Liver (tissue), 9 donors: ENCODE measurements around the gene SEPTIN3. TPM values are rescaled to one million over a fixed set of nuclear protein-coding genes. Genes with fewer than 3 reads are reported as not detected.

Experiments
- DNase-seq: peaks from one replicate; pipeline ENCODE4 v3.0.0-alpha.2; 2017; ENCODE audit warnings: low spot score
- H3K27ac ChIP-seq, 2 donors: one replicate each; pipeline ENCODE4 v1.7.0; 2013; ENCODE audit warnings: inconsistent platforms in 2 of 2, low read length in 2 of 2, control low read depth in 1 of 2, low read depth in 1 of 2, mild to moderate bottlenecking in 1 of 2
- H3K27me3 ChIP-seq, 4 donors: one replicate each; pipeline versions ENCODE4 v1.6.1 to v1.7.0; 2013; ENCODE audit warnings: low read length in 3 of 4, inconsistent platforms in 1 of 4, mild to moderate bottlenecking in 1 of 4, moderate library complexity in 1 of 4; ENCODE audit not compliant: control insufficient read depth in 4 of 4, insufficient read depth in 4 of 4
- H3K36me3 ChIP-seq, 4 donors: one replicate each; pipeline versions ENCODE4 v1.6.1 to v1.7.0; 2013; ENCODE audit warnings: low read length in 3 of 4, mild to moderate bottlenecking in 3 of 4, low read depth in 1 of 4, moderate library complexity in 1 of 4; ENCODE audit not compliant: control insufficient read depth in 4 of 4, insufficient read depth in 3 of 4
- H3K4me1 ChIP-seq, 4 donors: one replicate each; pipeline versions ENCODE4 v1.6.1 to v1.7.0; 2013; ENCODE audit warnings: low read length in 3 of 4, mild to moderate bottlenecking in 3 of 4, moderate library complexity in 1 of 4; ENCODE audit not compliant: control insufficient read depth in 4 of 4, insufficient read depth in 4 of 4
- H3K4me3 ChIP-seq, 3 donors: one replicate each; pipeline versions ENCODE4 v1.6.1 to v1.7.0; 2013; ENCODE audit warnings: low read length in 3 of 3, control low read depth in 1 of 3, low read depth in 1 of 3, mild to moderate bottlenecking in 1 of 3
- H3K9ac ChIP-seq, 2 donors: one replicate each; pipeline ENCODE4 v1.7.0; 2013; ENCODE audit warnings: low read length in 2 of 2, mild to moderate bottlenecking in 2 of 2, moderate library complexity in 2 of 2, control low read depth in 1 of 2, low read depth in 1 of 2
- H3K9me3 ChIP-seq, 4 donors: one replicate each; pipeline versions ENCODE4 v1.6.1 to v1.7.0; 2013; ENCODE audit warnings: low read length in 3 of 4; ENCODE audit not compliant: control insufficient read depth in 4 of 4
- ATF3 ChIP-seq: IDR thresholded peaks from 2 replicates; pipeline ENCODE4 v1.6.1; 2016; ENCODE audit warnings: antibody characterized with exemption
- CTCF ChIP-seq: fragments of 150-350 bp; IDR thresholded peaks from 2 replicates; pipeline ENCODE4 v1.5.1; 2017; ENCODE audit warnings: improper control_type of control experiment, low read depth, low read length; ENCODE audit not compliant: missing input control
- EGR1 ChIP-seq, 2 donors: IDR thresholded peaks; 2 replicates each; pipeline ENCODE4 v1.6.1; 2016 to 2018; ENCODE audit warnings: antibody characterized with exemption in 2 of 2, low read depth in 2 of 2
- FOXA1 ChIP-seq: IDR thresholded peaks from 2 replicates; pipeline ENCODE4 v1.6.1; 2016; ENCODE audit warnings: antibody characterized with exemption
- FOXA2 ChIP-seq: IDR thresholded peaks from 2 replicates; pipeline ENCODE4 v1.6.1; 2016; ENCODE audit warnings: antibody characterized with exemption
- GABPA ChIP-seq, 2 donors: IDR thresholded peaks in 1 of 2; conservative IDR thresholded peaks in 1 of 2; 2 replicates each; pipeline ENCODE4 v1.6.1; 2016; ENCODE audit warnings: antibody characterized with exemption in 2 of 2, mild to moderate bottlenecking in 1 of 2, moderate library complexity in 1 of 2
- HNF4A ChIP-seq, 2 donors: conservative IDR thresholded peaks; 2 replicates each; pipeline ENCODE4 v1.6.1; 2016; ENCODE audit warnings: antibody characterized with exemption in 2 of 2, mild to moderate bottlenecking in 2 of 2
- HNF4G ChIP-seq: IDR thresholded peaks from 2 replicates; pipeline ENCODE4 v1.6.1; 2016; ENCODE audit warnings: antibody characterized with exemption
- JUND ChIP-seq, 2 donors: IDR thresholded peaks; 2 replicates each; pipeline ENCODE4 v1.6.1; 2016; ENCODE audit warnings: antibody characterized with exemption in 2 of 2
- MAX ChIP-seq: IDR thresholded peaks from 2 replicates; pipeline ENCODE4 v1.6.1; 2016; ENCODE audit warnings: antibody characterized with exemption
- NR2F2 ChIP-seq: IDR thresholded peaks from 2 replicates; pipeline ENCODE4 v1.6.1; 2016; ENCODE audit warnings: antibody characterized with exemption
- RAD21 ChIP-seq, 2 donors: IDR thresholded peaks; 2 replicates each; pipeline ENCODE4 v1.6.1; 2016; ENCODE audit warnings: antibody characterized with exemption in 2 of 2, mild to moderate bottlenecking in 2 of 2
- REST ChIP-seq: IDR thresholded peaks from 2 replicates; pipeline ENCODE4 v1.6.1; 2016; ENCODE audit warnings: antibody characterized with exemption, mild to moderate bottlenecking
- RXRA ChIP-seq, 2 donors: IDR thresholded peaks; 2 replicates each; pipeline ENCODE4 v1.6.1; 2017 to 2018; ENCODE audit warnings: antibody characterized with exemption in 2 of 2, mild to moderate bottlenecking in 1 of 2
- SP1 ChIP-seq: IDR thresholded peaks from 2 replicates; pipeline ENCODE4 v1.6.1; 2018; ENCODE audit warnings: antibody characterized with exemption, mild to moderate bottlenecking
- TAF1 ChIP-seq: conservative IDR thresholded peaks from 2 replicates; pipeline ENCODE4 v1.6.1; 2016; ENCODE audit warnings: antibody characterized with exemption, mild to moderate bottlenecking
- YY1 ChIP-seq: IDR thresholded peaks from 2 replicates; pipeline ENCODE4 v1.6.1; 2016; ENCODE audit warnings: antibody characterized with exemption, mild to moderate bottlenecking
- WGBS: extraction: QIAGEN DNeasy Blood & Tissue Kit; methylation state at CpG from one replicate; pipeline ENCODE4 v1.1.7; 2013; 5-methylcytosine and 5-hydroxymethylcytosine counted together
- polyA plus RNA-seq, 2 donors: library from polyadenylated mRNA; stranded (reverse) in 1 of 2; unstranded in 1 of 2; fragments of 200-250 nt in 1 of 2; fragments of >200 nt in 1 of 2; fragmentation: Nextera tagmentation in 1 of 2; extraction: Ambion mirVana in 1 of 2; gene quantifications; one replicate each; pipeline versions ENCODE4 v1.2.1 to v1.2.3, GENCODE V29; 2013 to 2015
- total RNA-seq, 2 donors: library from RNA; depleted of rRNA; stranded (reverse); fragments of >200 nt; gene quantifications; one replicate each; pipeline ENCODE4 v1.2.3, GENCODE V29; 2014
- TF ChIP-seq, protein P1 (sequence below): IDR thresholded peaks from 2 replicates; pipeline ENCODE4 v1.6.1; 2016; ENCODE audit warnings: antibody characterized with exemption
- donor health status: healthy.
- donor health status: healthy.
- donor health status: healthy.
- donor health status: healthy.
- donor health status: healthy.

SEPTIN3 gene
- total and polyA plus RNA-seq, 4 donors = under 0.01 to 0.07 (median 0.04) TPM; not detected in 1

DNA sequence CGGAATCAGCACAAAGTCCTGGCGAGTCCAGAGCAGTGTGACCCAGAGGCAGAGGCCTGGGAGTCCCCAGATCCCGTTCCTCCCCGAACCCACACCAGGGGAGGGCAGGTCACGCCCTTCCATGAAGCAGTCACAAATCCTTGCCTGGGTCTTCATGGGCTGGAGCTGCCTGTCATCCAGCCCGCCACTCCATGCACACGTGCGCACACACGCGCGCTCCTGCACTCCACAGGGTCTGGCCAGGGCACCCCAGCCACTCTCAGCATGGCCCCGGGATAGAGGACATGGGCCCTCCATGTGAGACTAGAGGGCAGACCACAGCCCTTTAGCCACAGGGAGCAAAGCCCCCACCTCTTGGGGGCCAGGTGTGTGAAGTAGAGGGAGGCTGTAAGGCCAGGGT, 36.9 kb upstream of the SEPTIN3 start:
- H3K27me3 ChIP-seq = no peaks in the 10 kb centered on the region
- no peak for DNase-seq
- H3K4me1 ChIP-seq = no peaks in the 10 kb centered on the region
- no peaks in the 10 kb centered on the region for H3K36me3 ChIP-seq
- H3K9ac ChIP-seq = no peak overlapping the region
- TF ChIP-seq YY1 (no peak), RXRA (IDR thresholded peaks at IDR 0.05) (no peak), SP1 (no peak), JUND (IDR thresholded peaks at IDR 0.05) (no peak), TAF1 (no peak), HNF4A (conservative IDR thresholded peaks at IDR 0.05) (no peak), REST (no peak), RAD21 (IDR thresholded peaks at IDR 0.05) (no peak), CTCF (no peak), GABPA (IDR thresholded peaks at IDR 0.05 in 1 of 2, conservative IDR thresholded peaks at IDR 0.05 in 1 of 2) (no peak), EGR1 (IDR thresholded peaks at IDR 0.05; ENCODE audit: low read depth in 2 of 2) (no peak), MAX (no peak), HNF4G (no peak), FOXA1 (no peak), FOXA2 (no peak), ATF3 (no peak), NR2F2 (no peak)
- TF ChIP-seq, protein P1, sequence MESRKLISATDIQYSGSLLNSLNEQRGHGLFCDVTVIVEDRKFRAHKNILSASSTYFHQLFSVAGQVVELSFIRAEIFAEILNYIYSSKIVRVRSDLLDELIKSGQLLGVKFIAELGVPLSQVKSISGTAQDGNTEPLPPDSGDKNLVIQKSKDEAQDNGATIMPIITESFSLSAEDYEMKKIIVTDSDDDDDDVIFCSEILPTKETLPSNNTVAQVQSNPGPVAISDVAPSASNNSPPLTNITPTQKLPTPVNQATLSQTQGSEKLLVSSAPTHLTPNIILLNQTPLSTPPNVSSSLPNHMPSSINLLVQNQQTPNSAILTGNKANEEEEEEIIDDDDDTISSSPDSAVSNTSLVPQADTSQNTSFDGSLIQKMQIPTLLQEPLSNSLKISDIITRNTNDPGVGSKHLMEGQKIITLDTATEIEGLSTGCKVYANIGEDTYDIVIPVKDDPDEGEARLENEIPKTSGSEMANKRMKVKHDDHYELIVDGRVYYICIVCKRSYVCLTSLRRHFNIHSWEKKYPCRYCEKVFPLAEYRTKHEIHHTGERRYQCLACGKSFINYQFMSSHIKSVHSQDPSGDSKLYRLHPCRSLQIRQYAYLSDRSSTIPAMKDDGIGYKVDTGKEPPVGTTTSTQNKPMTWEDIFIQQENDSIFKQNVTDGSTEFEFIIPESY = no peak
- H3K27ac ChIP-seq = no peak overlapping the region
- 98% methylated on average over 12 of the region's 12 CpGs for WGBS
- H3K4me3 ChIP-seq = no peak overlapping the region
- H3K9me3 ChIP-seq = no peaks in the 10 kb centered on the region
